NB4 (cell line): Measurements from ENCODE around the gene DCLK1.

Experiments used
- DNase-seq: peaks from one replicate; pipeline ENCODE4 v3.0.0; 2010; ENCODE audit warnings: low read depth
- H3K4me3 ChIP-seq: one replicate; pipeline ENCODE4 v1.5.1; 2011; ENCODE audit warnings: mild to moderate bottlenecking, low read depth, low read length, moderate library complexity
- MYC ChIP-seq: IDR thresholded peaks from 2 replicates; pipeline ENCODE4 v1.6.1; 2011; ENCODE audit warnings: low read depth, low read length
- POLR2A ChIP-seq: IDR thresholded peaks from 2 replicates; pipeline ENCODE4 v1.6.1; 2011; ENCODE audit warnings: mild to moderate bottlenecking; ENCODE audit not compliant: insufficient read length; ENCODE audit errors: extremely low read depth
- TF ChIP-seq, protein P1 (sequence below): IDR thresholded peaks from one replicate; pipeline ENCODE4 v1.5.1; 2012; ENCODE audit warnings: low read depth, low read length
- TF ChIP-seq, protein P2 (sequence below): IDR thresholded peaks from 2 replicates; pipeline ENCODE4 v1.6.1; 2011; ENCODE audit warnings: low read depth, low read length

The DCLK1 gene

DNA sequence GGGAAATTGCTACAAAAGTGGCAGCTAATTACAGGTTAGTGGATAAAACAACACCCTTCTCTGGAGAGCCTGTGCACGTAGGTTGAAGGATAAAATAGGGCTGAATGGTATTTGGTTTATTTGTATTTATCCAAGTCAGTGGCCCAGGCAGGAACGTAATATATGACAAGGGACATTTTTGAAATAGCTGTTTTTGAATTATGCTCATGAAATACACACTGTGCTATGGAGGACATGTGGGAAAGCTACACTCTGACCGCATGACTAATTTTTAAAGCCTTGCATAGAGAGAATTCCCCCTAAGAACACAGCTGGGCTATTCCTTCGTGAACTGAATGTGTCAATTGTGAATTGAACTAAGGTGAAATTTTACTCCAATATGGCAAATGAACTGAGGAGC lies 362.6 kb downstream of the DCLK1 start:
- DNase-seq: no peak
- H3K4me3 ChIP-seq: no peak overlapping the region
- TF ChIP-seq, protein P1, sequence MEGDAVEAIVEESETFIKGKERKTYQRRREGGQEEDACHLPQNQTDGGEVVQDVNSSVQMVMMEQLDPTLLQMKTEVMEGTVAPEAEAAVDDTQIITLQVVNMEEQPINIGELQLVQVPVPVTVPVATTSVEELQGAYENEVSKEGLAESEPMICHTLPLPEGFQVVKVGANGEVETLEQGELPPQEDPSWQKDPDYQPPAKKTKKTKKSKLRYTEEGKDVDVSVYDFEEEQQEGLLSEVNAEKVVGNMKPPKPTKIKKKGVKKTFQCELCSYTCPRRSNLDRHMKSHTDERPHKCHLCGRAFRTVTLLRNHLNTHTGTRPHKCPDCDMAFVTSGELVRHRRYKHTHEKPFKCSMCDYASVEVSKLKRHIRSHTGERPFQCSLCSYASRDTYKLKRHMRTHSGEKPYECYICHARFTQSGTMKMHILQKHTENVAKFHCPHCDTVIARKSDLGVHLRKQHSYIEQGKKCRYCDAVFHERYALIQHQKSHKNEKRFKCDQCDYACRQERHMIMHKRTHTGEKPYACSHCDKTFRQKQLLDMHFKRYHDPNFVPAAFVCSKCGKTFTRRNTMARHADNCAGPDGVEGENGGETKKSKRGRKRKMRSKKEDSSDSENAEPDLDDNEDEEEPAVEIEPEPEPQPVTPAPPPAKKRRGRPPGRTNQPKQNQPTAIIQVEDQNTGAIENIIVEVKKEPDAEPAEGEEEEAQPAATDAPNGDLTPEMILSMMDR: no peak
- TF ChIP-seq POLR2A: no peak
- TF ChIP-seq, protein P2, sequence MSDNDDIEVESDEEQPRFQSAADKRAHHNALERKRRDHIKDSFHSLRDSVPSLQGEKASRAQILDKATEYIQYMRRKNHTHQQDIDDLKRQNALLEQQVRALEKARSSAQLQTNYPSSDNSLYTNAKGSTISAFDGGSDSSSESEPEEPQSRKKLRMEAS: no peak
- TF ChIP-seq MYC: no peak

DNA sequence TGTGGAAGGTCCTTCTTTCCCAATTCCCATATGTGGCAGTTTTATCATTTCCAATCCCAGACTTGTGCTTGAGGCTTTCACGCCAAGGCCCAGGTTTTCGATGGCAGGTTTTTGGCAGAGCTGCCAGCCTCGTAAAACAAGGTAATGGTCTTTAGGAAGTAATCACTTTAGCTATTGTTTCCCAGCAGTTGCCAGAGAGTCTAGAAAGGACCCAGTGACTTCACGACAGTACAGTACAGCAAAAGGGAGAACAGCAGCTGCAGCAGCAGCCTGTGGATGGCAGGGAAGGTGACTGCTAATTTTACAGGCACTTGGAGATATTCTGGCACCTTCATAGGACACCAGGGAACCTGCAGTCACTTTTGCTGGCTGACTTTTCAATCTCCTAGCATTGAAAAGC lies 363.1 kb downstream of the DCLK1 start:
- H3K4me3 ChIP-seq: no peak overlapping the region
- no peak for DNase-seq
- TF ChIP-seq MYC: no peak
- TF ChIP-seq, protein P1: no peak
- TF ChIP-seq, protein P2: no peak
- no peak for TF ChIP-seq POLR2A

DNA sequence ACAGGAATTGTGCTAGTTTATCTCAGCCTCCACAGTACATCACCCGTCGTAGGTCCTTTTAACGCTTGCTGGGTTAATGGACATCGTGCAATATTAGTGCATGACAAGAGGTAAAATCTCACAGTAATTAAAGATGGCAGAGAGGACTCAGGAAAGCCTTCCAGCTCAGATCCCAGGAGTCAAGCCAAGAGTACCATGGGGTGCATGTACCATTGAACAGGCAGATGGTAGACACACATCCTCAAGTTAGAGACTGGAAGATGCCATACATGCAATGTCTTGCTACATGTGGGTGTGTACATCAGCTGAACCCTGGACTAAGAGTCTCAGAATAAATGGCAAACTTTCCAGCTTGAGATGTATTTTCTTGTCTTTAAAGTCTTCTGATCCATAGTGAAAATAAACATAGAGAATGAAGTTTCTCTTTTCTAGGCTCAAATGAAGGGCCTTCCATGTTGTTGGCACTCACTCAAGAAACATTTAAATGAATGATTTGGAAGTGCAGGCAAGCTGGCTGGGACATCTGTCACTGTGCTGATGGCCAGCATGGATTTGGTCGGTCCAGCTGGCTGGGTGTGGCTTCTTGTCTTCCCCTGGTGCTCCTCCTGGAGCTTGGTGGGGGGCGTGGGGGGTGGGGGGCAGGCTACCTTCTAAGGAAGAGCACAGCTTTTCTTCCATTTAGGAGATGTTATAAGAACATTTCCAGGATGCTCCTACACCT lies 363.8 kb downstream of the DCLK1 start:
- no peak overlapping the region for H3K4me3 ChIP-seq
- no peak for DNase-seq
- TF ChIP-seq MYC: no peak
- TF ChIP-seq POLR2A: no peak
- TF ChIP-seq, protein P2: no peak
- TF ChIP-seq, protein P1: no peak

DNA sequence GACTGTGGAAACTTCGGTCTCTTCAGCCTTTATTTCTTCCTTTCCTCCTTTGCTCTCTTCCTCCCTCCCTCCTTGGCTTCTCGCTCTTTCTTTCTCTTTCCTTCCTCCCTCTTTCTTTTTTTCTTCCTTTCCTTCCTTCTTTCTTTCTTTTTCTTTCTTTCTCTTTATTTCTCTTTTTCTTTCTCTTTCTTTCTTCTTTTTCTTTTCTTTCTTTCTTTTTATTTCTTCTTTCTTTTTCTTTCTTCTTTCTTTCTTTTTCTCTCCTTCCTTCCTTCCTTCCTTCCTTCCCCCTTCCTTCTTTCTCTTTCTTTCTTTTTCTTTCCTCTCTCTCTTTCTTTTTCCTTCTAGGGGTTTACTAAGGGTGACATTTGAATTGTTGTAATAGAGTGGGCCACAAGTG lies 364.5 kb downstream of the DCLK1 start:
- DNase-seq: no peak
- TF ChIP-seq, protein P2: no peak
- no peak for TF ChIP-seq POLR2A
- TF ChIP-seq MYC: no peak
- TF ChIP-seq, protein P1: no peak
- H3K4me3 ChIP-seq: no peak overlapping the region

DNA sequence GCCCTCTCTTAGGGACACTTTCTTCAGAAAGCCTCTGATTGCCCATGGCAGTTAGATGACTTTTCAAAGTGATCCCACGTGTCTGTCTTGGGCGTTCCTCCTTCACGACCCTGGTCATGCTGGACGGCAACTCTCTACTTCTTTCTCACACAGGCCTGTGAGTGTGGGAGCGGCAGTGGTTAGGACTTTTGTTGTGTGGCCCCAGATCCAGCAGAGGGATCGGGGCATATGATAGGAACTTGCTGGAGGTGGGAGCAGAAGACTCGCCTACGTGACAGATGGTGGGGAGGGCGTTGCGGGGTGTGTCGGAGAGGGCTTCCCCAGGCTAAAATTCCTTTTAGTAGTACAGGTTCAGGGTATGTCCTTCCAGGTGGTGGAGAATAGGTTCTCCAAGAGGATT lies 365.2 kb downstream of the DCLK1 start:
- no peak overlapping the region for H3K4me3 ChIP-seq
- TF ChIP-seq, protein P2: no peak
- TF ChIP-seq, protein P1: no peak
- TF ChIP-seq POLR2A: no peak
- TF ChIP-seq MYC: no peak
- DNase-seq: no peak
